Measurements from ENCODE around the gene ABRACL.
A peak's percentile ranks its signal among the peaks of the same experiment; 100 is the strongest.
"Not testable (repeated sequence)": the region's sequence is repeated elsewhere in the genome, so short reads cannot be mapped to it uniquely, and the experiment has no call there.

ABRACL gene, protein sequence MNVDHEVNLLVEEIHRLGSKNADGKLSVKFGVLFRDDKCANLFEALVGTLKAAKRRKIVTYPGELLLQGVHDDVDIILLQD

DNA sequence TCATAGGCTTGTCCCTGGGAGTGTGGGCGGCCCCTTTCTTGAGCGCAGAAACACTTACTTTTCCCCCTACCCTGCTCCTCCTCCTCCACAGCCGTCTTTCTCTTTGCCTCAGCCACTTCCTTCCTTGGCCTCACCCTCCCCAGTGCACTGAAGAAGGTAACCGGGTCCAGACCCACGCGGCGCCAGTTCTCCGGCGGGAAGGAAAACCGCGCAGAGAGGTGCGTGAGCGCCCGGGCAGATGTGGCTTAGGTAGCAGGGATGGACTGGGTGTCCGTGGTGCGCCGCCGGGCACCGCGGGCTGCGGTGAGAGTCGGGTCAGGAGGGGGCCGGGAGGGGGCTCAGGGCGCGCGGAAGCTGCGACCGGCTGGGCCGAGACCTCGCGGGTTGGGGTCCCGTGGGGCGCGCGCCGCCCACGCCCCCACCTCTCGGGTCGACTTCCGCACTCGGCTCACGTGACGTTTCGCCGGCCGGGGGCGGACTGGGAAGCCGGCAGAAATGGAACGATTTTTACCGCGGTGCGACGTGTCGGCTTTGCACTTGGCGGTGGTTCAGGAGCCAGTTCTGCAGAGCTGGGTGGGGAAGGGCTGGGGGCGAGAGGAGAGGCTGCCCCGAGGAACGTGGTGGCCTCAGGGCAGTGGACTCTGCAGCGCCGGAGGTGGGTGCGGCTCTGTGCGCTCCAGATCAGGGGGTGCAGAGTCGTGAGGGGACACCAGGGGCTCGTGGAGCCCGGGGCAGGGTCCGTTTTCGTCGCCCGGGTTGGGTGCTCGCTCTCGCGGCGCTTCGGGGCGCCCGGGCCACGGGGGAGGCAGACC, at the start of gene ABRACL:
TSS of gene ABRACL (plus strand) at position 88 of the 812 bp plus-strand sequence. CDS start 5,416 bp downstream, outside the sequence.
- DNase-seq, result peak; percentile 43 to 77

DNA sequence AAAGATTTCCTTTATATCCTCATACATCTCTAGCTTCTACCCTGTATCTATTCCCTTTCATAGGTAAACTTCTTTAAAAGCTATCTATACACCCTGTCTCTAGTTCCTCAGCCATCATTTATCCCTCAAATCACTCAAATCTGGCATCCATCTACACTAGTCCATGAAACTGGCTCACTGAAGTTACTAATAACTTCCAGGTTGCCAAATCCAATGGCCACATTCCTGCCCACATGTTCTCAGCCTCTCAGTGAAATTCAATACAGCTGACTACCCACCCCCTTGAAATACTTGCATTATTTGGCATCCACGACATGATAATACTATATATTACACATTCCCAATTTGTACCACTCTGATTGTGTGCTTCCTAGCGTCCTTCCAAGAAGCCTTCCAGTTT, 49.2 kb upstream of the ABRACL start:
- DNase-seq, result no peak

DNA sequence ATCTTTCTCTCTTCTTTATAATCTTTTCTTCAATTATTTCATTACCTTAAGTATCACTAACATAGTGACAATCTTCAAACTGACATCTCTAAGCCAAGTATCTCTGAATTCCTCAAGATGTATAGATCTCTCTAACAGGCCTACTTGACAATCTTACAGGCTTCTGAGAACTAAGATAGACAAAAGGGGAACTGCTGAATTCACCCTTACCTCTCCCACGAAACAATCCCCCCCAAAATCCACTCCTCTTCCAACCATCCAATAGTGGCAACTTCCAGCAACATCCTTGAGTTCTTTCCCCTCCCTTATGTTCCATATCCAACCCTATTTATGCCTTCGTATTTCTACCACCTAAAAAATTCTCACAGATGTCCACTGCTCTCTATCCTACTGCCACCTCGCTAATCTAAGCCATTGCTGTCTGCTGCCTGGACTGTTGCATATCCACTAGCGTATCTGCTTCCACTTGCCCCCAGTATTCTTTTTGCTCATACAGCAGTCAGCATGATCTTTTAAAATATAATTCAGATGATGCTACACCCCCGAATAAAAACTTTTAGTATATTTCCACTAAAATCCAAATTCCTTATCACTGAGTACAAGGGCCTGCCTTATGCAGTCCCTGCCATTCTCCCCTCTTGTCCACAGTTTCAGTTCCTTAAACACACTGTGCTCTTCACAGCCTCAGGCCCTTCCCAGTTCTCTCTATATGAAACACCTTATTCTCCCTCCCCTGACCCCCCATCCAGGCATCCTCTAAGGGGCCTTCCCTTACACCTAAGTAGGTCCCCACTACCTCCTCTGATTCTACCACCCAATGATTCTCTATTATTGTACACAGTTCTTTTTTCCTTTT, 48.5 kb upstream of the ABRACL start:
- DNase-seq, result no peak

DNA sequence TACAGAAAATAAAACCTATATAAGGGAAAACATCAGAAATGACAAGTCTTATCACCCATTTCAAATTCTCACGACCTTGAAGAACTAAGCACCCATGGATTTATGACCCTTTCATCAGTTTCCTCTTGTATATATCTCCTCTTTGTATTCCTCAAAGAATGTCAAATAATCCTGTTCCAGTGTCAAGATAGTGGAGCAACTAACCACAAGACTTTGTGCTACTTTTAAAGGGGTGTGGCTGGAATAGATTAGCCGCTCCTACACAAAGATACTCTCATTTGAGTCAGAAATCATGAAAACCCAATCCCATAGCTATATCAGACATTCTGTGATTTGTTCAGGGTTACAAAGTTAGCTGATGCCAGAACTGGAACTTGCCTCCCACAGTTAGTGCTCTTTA, 47.1 kb upstream of the ABRACL start:
- DNase-seq, result no peak

DNA sequence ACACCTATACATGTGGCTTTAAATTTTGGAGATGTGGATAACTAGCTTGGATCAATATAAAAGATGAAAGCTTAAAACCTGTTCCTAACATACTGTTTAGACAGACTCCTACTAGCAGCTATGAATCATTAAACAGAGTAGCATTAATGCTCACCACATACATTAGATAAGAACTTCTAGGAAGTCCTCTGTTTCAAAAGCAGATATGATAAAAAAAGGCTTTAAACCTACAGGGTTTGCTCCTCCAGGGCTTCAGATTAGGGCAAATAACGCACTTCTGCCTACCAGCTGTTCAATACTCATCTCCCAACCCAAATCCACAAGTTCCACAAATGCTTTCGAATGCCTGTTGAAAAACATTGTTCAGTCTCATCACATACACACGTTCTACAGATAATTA, 42.0 kb upstream of the ABRACL start:
- DNase-seq, result no peak

DNA sequence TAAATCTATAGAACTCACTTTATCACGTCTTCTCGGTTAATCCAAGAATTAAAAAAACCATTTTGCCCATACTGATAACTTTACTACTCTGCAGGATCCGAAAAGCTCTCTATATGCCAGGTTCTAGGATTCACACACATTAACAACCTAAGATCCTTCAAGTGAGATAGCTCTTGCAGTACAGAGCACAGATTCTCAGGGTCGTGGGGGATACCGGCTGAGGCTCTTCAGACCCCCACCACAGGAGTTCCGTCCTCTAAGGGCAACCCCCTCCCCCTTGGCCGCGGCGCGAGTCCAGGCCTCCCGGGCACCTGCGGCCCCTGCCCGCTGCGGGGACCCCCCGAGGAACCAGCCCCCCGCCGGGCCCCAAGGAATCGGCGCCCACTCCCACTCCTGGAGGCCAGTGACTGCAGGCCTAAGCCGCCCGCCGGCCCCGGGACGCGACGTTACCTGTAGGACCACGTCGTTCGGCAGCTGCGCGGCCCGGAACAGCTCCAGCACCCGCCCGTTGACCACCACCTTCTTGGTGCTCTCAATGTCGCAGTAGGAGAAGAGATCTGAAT, 41.4 kb upstream of the ABRACL start:
- DNase-seq, result no peak

DNA sequence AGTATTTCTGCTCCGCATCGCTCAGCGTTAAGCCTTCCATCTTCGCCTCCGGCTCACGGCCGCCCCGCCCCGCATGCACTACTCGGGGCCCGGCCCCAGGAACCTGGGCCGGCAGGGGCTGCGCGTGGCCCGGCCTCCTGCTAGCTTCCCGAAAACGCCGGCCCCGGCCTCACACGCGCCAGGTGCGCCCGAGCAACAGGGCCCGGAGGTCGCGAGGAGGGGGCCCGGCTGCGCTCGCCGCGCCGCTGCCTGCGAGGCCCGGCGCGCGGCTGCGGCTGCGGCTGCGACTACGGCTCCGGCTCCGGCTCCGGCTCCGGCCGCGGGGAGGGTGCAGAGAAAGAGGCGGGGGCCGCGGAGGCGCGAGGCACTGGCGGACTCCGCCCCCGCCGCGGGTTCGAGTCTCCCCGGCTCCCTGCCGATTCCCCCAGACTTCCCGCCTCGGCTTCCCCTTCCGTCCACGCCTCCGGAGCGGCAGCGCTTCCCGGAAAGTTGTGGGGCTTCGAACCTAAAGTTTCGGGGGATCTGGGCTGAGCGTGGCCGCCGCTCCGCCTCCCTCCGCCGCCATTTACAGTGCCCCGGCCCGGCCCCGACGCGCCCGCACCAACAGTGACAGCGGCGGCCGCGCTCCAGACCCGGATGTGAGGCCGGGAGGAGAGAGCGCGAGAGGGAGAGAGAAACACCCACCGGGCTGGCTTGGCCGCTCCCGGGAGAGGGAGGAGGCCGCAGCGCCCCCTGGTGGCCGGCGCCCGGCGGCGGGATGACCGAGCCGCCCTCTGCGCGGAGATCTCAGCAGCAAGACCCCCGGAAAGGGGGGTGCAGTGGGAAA, 40.7 kb upstream of the ABRACL start, which contains the start of gene REPS1:
TSS of gene REPS1 (minus strand) at position 611 of the 826 bp plus-strand sequence. CDS start at position 40, 571 bp downstream.
- DNase-seq, result peak; percentile 75 to 81

DNA sequence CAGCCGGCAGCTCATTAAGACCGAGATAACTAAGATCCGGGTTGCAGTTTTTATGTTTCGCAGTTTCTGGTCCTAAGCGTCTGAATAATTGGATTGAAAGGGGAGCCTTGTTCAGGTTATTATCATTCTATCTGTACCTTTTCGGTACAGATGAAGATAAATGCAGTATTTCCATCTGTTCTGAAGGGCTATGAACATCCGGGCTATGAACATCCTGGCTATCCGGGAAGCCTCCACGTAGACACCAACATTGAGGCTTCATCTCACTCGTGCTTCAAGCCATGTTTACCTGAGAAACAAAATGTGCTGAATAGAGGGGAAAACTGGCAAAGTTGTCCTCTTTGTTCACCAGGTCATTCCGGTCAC, 40.1 kb upstream of the ABRACL start:
- peak in 1 of 2 experiments; percentile 75 for DNase-seq

DNA sequence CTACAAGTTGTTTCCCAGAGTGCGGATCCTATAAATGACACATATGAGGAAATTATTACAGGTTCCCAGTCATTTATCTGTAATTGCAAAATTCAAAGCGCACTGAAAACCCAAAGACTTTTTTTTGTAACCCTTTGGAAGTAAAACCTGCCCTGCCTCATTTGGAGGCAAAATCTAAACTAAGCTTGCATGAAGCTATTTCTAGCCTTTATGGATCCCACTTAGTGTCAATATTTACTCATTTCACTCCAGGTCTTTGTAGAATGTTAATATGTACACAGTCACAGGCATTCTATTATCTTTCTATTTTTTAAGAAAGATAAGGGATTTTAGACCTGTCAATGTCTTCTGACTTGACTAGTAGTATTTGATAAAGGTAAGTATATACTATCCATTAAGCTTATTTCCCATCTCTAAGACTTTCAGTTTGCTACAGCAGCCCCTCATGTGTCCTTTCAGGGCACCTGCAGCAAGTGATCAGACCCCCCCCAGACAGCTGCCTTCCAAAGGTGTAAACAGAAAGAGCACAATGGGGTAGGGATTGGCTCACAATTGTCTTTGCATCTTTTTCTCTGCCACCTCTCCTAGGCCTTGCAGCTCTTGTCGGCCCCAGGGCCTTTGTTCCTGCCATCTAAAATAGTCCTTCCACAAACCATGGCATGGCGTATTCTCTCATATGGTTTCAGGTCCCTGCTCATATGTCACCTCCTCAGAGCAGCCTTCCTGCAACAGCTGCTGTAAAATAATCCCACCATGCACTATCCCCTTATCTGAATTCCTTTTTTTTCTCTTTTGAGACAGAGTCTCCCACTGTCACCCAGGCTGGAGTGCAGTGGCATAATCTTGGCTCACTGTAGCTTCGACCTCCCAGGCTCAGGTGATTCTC, 39.2 kb upstream of the ABRACL start:
- no peak for DNase-seq

DNA sequence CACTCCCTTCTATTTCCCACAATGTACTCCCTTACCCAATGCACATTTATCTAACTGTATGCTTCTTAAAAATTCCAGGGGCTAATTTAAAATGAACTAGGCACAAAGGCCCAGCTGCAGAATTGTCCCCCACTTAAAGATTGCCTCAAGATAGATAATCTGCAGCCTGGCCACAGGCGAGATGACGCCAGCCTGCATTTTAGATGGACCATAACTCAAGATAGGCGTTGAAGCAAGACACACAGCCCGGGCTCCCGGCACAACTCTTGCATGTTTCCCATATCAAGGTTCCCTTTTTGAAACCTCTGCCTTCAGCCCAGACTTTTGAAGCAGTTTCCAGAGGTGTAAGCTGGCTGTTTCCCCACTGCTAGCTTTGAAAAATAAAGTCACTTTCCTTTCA, 37.3 kb upstream of the ABRACL start:
- DNase-seq, result no peak

DNA sequence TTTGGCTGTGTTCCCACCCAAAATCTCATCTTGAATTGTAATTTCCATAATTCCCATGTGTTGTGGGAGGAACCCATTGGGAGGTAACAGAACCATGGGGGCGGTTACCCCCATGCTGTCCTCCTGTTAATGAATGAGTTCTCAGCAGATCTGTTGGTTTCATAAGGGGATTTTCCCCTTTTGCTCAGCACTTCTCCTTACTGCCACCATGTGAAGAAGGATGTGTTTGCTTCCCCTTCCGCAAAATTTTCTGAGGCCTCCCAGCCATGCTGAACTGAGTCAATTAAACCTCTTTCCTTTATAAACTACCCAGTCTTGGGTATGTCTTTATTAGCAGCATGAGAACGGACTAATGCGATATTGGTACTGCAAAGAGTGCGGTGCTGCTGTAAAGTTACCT, 35.6 kb upstream of the ABRACL start:
- DNase-seq, result not testable (repeated sequence)

DNA sequence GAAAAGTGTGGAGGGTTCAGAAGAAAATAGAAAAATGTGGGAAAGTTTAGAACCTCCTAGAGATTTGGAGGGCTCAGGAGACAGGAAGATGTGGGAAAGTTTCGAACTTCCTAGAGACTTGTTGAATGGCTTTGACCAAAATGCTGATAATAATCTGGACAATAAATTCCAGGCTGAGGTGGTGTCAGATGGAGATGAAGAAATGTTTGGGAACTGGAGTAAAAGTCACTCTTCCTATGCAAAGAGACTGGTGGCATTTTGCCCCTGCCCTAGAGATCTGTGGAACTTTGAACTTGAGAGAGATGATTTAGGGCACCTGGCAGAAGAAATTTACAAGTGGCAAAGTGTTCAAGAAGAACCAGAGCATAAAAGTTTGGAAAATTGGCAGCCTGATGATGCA, 35.1 kb upstream of the ABRACL start:
- DNase-seq, result not testable (repeated sequence)

DNA sequence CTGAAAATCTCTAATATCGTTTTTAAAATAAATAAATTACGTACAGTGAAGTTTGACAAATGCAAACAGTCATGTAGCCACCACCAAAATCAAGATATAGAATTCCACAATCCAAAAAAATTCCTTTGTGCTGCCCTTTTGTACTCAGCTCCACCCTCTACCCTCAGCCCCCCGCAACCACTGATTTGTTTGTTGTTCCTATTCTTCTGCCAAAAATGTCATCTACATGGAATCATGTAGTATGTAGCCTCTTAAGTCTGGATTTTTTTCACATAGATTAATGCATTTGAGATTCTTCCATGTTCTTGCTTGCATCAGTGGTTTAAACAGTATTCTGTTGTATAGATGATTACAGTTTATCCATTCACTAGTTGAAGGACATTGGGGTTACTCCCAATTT, 32.0 kb upstream of the ABRACL start:
- no peak for DNase-seq

DNA sequence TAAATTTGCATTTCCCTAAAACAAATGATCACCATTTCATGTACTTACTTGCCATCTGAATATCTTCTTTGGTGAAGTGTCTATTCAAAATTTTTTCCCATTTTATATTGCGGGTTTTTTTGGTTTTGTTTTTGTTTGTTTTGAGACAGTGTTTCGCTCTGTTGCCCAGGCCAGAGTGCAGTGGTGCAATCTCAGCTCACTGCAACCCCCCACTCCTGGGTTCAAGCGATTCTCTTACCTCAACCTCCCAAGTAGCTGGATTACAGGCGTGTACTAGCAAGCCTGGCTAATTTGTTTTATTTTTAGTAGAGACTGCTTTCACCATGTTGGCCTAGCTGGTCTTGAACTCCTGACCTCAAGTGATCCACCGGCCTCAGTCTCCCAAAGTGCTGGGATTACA, 31.4 kb upstream of the ABRACL start:
- DNase-seq, result no peak

DNA sequence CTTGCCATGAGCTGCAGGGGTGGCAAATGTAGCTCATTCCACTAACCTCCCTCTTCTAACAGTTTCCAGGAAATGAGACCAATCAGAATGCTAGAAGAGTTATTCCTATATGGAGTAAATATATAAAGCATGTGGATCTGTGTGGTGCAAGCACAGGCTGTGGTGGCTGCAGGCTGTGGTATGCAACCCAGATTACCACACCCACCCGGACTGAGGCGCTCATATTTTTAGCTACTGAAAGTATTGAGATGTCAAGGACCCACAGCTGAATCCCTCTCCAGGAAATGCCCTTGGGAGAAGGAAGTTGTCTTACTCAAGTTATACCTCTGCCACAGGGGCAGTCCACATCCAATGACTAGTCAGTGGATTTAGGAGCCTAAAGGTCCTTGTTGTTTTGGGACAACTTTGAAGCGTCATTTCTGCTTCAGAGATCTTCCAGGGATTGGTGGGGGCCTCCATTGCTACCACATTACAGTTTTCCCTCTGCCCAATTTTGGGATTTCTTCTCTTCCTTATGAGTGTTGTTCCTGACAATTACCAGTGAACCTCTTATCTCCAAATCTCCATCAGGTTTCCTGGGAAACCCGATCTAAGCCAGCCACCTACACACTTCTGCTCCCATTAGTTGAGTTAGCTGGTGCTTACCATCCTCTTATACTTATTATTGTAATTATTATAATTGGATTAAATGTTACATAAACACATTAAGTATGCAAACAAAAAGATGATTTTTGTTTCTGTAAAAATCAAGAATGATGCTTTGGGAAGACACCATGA, 28.4 kb upstream of the ABRACL start:
- DNase-seq, result no peak

DNA sequence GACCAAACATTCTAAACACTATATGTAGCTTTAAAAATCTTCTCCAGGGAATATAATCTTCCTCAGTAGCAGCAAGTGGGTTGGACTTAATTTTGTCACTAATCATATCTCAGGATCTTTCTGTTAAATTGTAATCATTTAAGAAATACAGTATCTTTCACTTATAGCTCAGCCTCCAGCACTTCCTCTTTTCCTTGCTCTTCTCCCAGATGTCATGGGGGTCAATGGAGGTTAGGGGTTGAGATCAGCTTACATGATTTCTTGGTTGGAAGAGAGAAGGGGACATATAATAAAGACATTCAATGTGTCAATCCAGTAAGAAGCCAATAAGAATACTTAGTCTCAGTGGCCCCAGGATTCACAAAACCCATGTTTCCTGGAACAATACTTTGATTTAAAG, 24.8 kb upstream of the ABRACL start:
- no peak for DNase-seq

DNA sequence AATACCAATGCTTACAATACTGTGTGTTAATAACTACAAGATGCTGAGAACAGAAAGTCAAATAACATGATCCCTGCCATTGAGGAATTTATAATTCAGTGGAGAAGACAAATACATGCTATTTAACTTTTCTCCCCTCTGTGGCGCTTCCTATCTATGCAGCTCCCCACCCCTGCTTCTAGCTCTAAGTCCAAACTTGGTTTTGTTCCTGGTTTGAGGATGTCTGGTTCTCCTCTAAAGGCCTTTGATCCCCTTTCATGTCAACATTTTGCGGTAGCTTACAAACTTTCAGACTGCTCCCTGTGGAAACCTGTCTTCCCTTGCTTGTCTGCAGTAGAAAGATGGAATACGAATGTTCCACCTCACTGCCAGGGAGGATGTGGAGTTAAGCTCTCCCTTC, 22.1 kb upstream of the ABRACL start:
- DNase-seq, result no peak

DNA sequence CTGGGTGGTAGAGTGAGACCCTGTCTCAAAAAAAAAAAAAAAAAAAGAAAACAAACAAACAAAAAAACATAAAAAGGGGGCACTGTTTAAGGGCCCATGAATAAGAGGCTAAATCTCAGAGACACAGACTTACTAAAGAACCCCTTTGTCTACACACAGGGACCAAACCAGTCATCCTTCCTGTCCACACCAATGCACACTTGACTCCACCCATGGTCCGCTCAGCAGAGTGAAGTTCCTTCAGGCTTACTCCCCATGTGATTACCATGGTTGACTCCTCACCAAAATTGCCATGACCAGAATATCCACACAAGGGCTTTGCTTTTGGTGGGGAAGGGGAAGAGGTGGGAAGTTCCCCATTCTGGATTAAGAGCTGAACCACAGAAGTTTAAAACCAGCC, 21.1 kb upstream of the ABRACL start:
- no peak for DNase-seq

DNA sequence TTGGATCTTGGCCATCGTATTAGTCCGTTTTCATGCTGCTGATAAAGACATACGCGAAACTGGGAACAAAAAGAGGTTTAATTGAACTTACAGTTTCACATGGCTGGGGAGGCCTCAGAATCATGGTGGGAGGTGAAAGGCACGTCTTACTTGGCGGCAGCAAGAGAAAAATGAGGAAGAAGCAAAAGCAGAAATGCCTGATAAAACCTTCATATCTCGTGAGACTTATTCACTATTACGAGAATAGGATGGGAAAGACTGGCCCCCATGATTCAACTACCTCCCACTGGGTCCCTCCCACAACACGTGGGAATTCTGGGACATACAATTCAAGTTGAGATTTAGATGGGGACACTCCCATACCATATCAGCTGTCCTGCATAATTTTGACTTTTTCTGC, 20.4 kb upstream of the ABRACL start:
- no peak for DNase-seq

DNA sequence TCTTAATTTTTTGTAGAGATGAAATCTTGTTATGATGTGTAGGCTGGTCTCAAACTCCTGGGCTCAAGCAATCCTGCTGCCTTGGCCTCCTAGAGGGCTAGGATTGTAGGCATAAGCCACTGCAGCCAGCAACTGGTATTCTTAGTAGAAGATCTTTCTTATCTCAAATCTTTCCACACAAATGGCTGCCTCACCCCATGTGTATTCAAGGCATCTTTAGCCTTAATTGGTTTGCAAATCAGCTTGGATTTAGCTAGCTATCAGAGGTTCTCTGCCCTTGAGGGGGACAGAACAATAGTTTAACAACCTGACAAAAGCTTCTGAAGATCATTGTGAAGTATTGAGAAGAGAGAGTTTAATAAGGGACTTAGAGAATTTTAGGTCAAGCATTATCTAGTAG, 17.9 kb upstream of the ABRACL start:
- no peak for DNase-seq

DNA sequence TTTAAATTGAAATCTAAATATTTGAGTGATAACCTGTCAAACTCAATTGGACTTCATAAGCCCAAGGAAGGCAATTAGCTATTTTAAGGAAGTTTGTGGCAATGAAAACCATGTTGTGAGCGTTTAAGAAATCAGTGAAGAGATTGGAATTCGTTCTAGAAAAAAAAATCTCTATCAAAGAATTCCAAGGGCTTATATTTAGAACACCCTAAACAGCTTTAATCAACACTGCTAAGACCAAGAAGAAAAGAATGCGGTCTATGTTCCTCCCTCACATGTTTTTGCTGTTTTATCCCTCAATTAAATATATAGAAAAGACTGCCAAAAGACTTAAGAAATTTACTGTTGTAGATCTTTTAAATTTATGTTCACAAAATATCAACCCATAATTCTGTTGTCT, 16.6 kb upstream of the ABRACL start:
- DNase-seq, result no peak

Measured in NCI-H187 (cell line).